H9 (cell line): ENCODE results near the gene CDC37. TPM values are rescaled to one million over a fixed set of nuclear protein-coding genes. Genes with fewer than 3 reads are reported as not detected.
A peak's percentile ranks its signal among the peaks of the same experiment; 100 is the strongest.

Experiments
- DNase-seq: peaks from one replicate; pipeline ENCODE4 v3.0.0-alpha.2; 2017
- H2AFZ ChIP-seq: one replicate; pipeline ENCODE4 v1.6.1; 2013; ENCODE audit warnings: mild to moderate bottlenecking, low read length, control low read depth, moderate library complexity
- H2AK5ac ChIP-seq: 2 replicates; pipeline ENCODE4 v1.6.1; 2013; ENCODE audit warnings: low read length, control low read depth, mixed read lengths; ENCODE audit not compliant: insufficient read length
- H2BK120ac ChIP-seq: one replicate; pipeline ENCODE4 v1.6.1; 2013; ENCODE audit warnings: low read depth, mild to moderate bottlenecking, low read length, control low read depth, inconsistent platforms; ENCODE audit not compliant: poor library complexity, severe bottlenecking
- H2BK12ac ChIP-seq: 2 replicates; pipeline ENCODE4 v1.6.1; 2013; ENCODE audit warnings: low read length, control low read depth, mixed read lengths, low read depth; ENCODE audit not compliant: insufficient read length
- H2BK15ac ChIP-seq: 2 replicates; pipeline ENCODE4 v1.6.1; 2013; ENCODE audit warnings: low read depth, low read length, control low read depth
- H2BK20ac ChIP-seq: one replicate; pipeline ENCODE4 v1.6.1; 2013; ENCODE audit warnings: low read depth, mild to moderate bottlenecking, low read length, control low read depth, inconsistent platforms; ENCODE audit not compliant: poor library complexity, severe bottlenecking
- H2BK5ac ChIP-seq: 2 replicates; pipeline ENCODE4 v1.6.1; 2013; ENCODE audit warnings: low read length, control low read depth, mixed read lengths; ENCODE audit not compliant: insufficient read length
- H3K14ac ChIP-seq: 2 replicates; pipeline ENCODE4 v1.6.1; 2013; ENCODE audit warnings: low read length, control low read depth; ENCODE audit not compliant: insufficient read depth
- H3K18ac ChIP-seq: 2 replicates; pipeline ENCODE4 v1.6.1; 2013; ENCODE audit warnings: low read depth, mild to moderate bottlenecking, mixed read lengths, low read length, control low read depth; ENCODE audit not compliant: insufficient read length
- H3K23ac ChIP-seq: 2 replicates; pipeline ENCODE4 v1.6.1; 2013; ENCODE audit warnings: low read length, control low read depth, mixed read lengths, low read depth; ENCODE audit not compliant: insufficient read length
- H3K23me2 ChIP-seq: 2 replicates; pipeline ENCODE4 v1.6.1; 2013; ENCODE audit warnings: low read depth, mild to moderate bottlenecking, mixed read lengths, low read length, control low read depth; ENCODE audit not compliant: insufficient read length, poor library complexity, severe bottlenecking
- H3K27ac ChIP-seq: 2 replicates; pipeline ENCODE4 v1.5.1; 2013; ENCODE audit warnings: low read length, control low read depth, mixed read lengths, low read depth; ENCODE audit not compliant: insufficient read length
- H3K27me3 ChIP-seq: 2 replicates; pipeline ENCODE4 v1.6.1; 2013; ENCODE audit warnings: low read length, control low read depth, inconsistent platforms; ENCODE audit not compliant: insufficient read depth
- H3K4ac ChIP-seq: 2 replicates; pipeline ENCODE4 v1.6.1; 2013; ENCODE audit warnings: low read depth, mild to moderate bottlenecking, control low read depth, inconsistent platforms, low read length, moderate library complexity
- H3K4me1 ChIP-seq: 2 replicates; pipeline ENCODE4 v1.6.1; 2013; ENCODE audit warnings: low read length, control low read depth, inconsistent platforms; ENCODE audit not compliant: insufficient read depth
- H3K4me2 ChIP-seq: 2 replicates; pipeline ENCODE4 v1.6.1; 2013; ENCODE audit warnings: low read length, control low read depth, mixed read lengths; ENCODE audit not compliant: insufficient read length, insufficient read depth
- H3K56ac ChIP-seq: 2 replicates; pipeline ENCODE4 v1.6.1; 2013; ENCODE audit warnings: low read depth, mild to moderate bottlenecking, mixed read lengths, low read length, control low read depth; ENCODE audit not compliant: insufficient read length
- H3K79me1 ChIP-seq: 2 replicates; pipeline ENCODE4 v1.6.1; 2013; ENCODE audit warnings: low read depth, mild to moderate bottlenecking, moderate library complexity, low read length, control low read depth, inconsistent platforms; ENCODE audit not compliant: insufficient read depth, poor library complexity, severe bottlenecking
- H3K79me2 ChIP-seq: 2 replicates; pipeline ENCODE4 v1.6.1; 2013; ENCODE audit warnings: low read length, control low read depth, inconsistent platforms; ENCODE audit not compliant: insufficient read depth
- H3K9ac ChIP-seq: 2 replicates; pipeline ENCODE4 v1.6.1; 2013; ENCODE audit warnings: low read length, control low read depth, mixed read lengths; ENCODE audit not compliant: insufficient read length; ENCODE audit errors: extremely low read depth
- H3K9me3 ChIP-seq: one replicate; pipeline ENCODE4 v1.6.1; 2013; ENCODE audit warnings: low read depth, low read length, inconsistent platforms; ENCODE audit not compliant: control insufficient read depth
- H3T11ph ChIP-seq: one replicate; pipeline ENCODE4 v1.6.1; 2013; ENCODE audit warnings: mild to moderate bottlenecking, low read length, control low read depth, inconsistent platforms
- H4K20me1 ChIP-seq: one replicate; pipeline ENCODE4 v1.6.1; 2013; ENCODE audit not compliant: control insufficient read depth, insufficient read length, insufficient read depth
- H4K5ac ChIP-seq: 2 replicates; pipeline ENCODE4 v1.6.1; 2013; ENCODE audit warnings: low read depth, mild to moderate bottlenecking, mixed read lengths, low read length, control low read depth; ENCODE audit not compliant: insufficient read length
- H4K8ac ChIP-seq: replicated peaks from 2 replicates; pipeline ENCODE4 v1.6.1; 2013; ENCODE audit warnings: low read length, control low read depth, mixed read lengths, low read depth; ENCODE audit not compliant: insufficient read length
- H4K91ac ChIP-seq: 2 replicates; pipeline ENCODE4 v1.6.1; 2013; ENCODE audit warnings: low read depth, mild to moderate bottlenecking, moderate library complexity, mixed read lengths, low read length, control low read depth; ENCODE audit not compliant: insufficient read length
- H3K27ac Mint-ChIP-seq, 3 experiments: 2 replicates in 2 of 3; 3 replicates in 1 of 3; pipeline ENCODE4 v1.8.0; 2020 to 2021; ENCODE audit warnings: mixed read lengths in 3 of 3, mild to moderate bottlenecking in 1 of 3, moderate library complexity in 1 of 3
- H3K27me3 Mint-ChIP-seq: 2 replicates; pipeline ENCODE4 v1.8.0; 2021; ENCODE audit warnings: low read depth, mild to moderate bottlenecking, moderate library complexity, mixed read lengths
- H3K36me3 Mint-ChIP-seq, 3 experiments: 2 replicates in 2 of 3; 3 replicates in 1 of 3; pipeline ENCODE4 v1.8.0; 2020 to 2021; ENCODE audit warnings: low read depth in 3 of 3, mixed read lengths in 3 of 3; ENCODE audit not compliant: insufficient read depth in 1 of 3
- H3K4me1 Mint-ChIP-seq, 2 experiments: 2 replicates each; pipeline ENCODE4 v1.8.0; 2020; ENCODE audit warnings: mixed read lengths in 2 of 2
- H3K4me3 Mint-ChIP-seq, 2 experiments: 2 replicates in 1 of 2; 3 replicates in 1 of 2; pipeline ENCODE4 v1.8.0; 2020 to 2021; ENCODE audit warnings: mild to moderate bottlenecking in 2 of 2, mixed read lengths in 2 of 2, moderate library complexity in 1 of 2
- H3K9me3 Mint-ChIP-seq, 2 experiments: 2 replicates in 1 of 2; 3 replicates in 1 of 2; pipeline ENCODE4 v1.8.0; 2020; ENCODE audit warnings: mild to moderate bottlenecking in 2 of 2, mixed read lengths in 2 of 2, moderate library complexity in 1 of 2
- CTCF ChIP-seq: fragments of 200-600 bp; sonication (generic); conservative IDR thresholded peaks from 3 replicates; pipeline ENCODE4 v1.8.0; 2021; ENCODE audit warnings: antibody characterized with exemption, mild to moderate bottlenecking
- WGBS: extraction: QIAGEN DNeasy Blood & Tissue Kit; methylation state at CpG from one replicate; pipeline ENCODE4 v1.1.7; 2013; ENCODE audit warnings: missing lambda C conversion rate, low lambda C conversion rate, mixed read lengths; ENCODE audit not compliant: insufficient read length; ENCODE audit errors: extremely low coverage; 5-methylcytosine and 5-hydroxymethylcytosine counted together
- total RNA-seq: library from RNA; stranded (reverse); gene quantifications from 2 replicates; pipeline ENCODE4 v1.2.1, GENCODE V29; 2021

The CDC37 gene
- total RNA-seq, 1 experiment from 2014 or later = 155 TPM

- Histone ChIP-seq H2AK5ac (no peak overlapping the region), H3K23ac (no peak overlapping the region), H3K9ac (no peak overlapping the region), H2AFZ (no peak overlapping the region), H3K27ac (no peak overlapping the region), H2BK5ac (no peak overlapping the region), H3K79me2 (peaks cover 14% of the 10 kb centered on the region; the same call in 1 of the 2 replicates), H4K20me1 (no peaks in the 10 kb centered on the region), H2BK12ac (no peak overlapping the region), H2BK120ac (no peak overlapping the region), H3K79me1 (peaks cover 13% of the 10 kb centered on the region), H4K8ac (no peak overlapping the region), H2BK20ac (no peak overlapping the region), H3T11ph (no peak overlapping the region), H3K27me3 (no peaks in the 10 kb centered on the region; the same call in 1 of the 2 replicates), H3K4me1 (no peaks in the 10 kb centered on the region; the same call in 1 of the 2 replicates), H3K9me3 (no peaks in the 10 kb centered on the region), H4K91ac (no peak overlapping the region), H3K4ac (no peak overlapping the region), H2BK15ac (no peak overlapping the region), H3K4me2 (peak overlapping the region; percentile 68), H3K18ac (no peak overlapping the region), H3K23me2 (peaks cover 24% of the 10 kb centered on the region), H4K5ac (no peak overlapping the region), H3K14ac (no peak overlapping the region), H3K56ac (no peak overlapping the region)
- no peak for DNase-seq
- WGBS = no CpG with 5 or more reads among the region's 43 CpGs
- no peak for TF ChIP-seq CTCF
- no peak overlapping the region; a peak in 1 of 7 replicates for H3K27ac Mint-ChIP-seq
- H3K9me3 Mint-ChIP-seq = no peaks in the 10 kb centered on the region
- H3K4me3 Mint-ChIP-seq = peak overlapping the region; percentile 96 to 97
- H3K36me3 Mint-ChIP-seq = peaks cover 0 to 16% (median 4%) of the 10 kb centered on the region in 3 experiments; a peak in 4 of 7 replicates
- peaks cover 16 to 22% of the 10 kb centered on the region in 2 experiments for H3K4me1 Mint-ChIP-seq
- H3K27me3 Mint-ChIP-seq = peaks cover 53% of the 10 kb centered on the region
These were observed 1.8 kb upstream of the CDC37 start for GRCh38 chr19:10404888-10405820.
